IPS-20b (cell line): ENCODE measurements around the gene SHANK1.
A peak's percentile ranks its signal among the peaks of the same experiment; 100 is the strongest.

Experiments used
- H3K27ac ChIP-seq: one replicate; pipeline ENCODE4 v1.5.1; 2013; ENCODE audit warnings: low read length
- H3K27me3 ChIP-seq: 2 replicates; pipeline ENCODE4 v1.6.1; 2013; ENCODE audit warnings: mild to moderate bottlenecking, low read length, inconsistent platforms; ENCODE audit not compliant: insufficient read depth
- H3K36me3 ChIP-seq: 2 replicates; pipeline ENCODE4 v1.6.1; 2013; ENCODE audit warnings: low read depth, mild to moderate bottlenecking, inconsistent platforms, low read length, moderate library complexity; ENCODE audit not compliant: insufficient read depth
- H3K4me1 ChIP-seq: 2 replicates; pipeline ENCODE4 v1.6.1; 2013; ENCODE audit warnings: mild to moderate bottlenecking, control low read depth, inconsistent platforms, low read length, moderate library complexity; ENCODE audit not compliant: insufficient read depth
- H3K4me3 ChIP-seq: 2 replicates; pipeline ENCODE4 v1.5.1; 2013; ENCODE audit warnings: mild to moderate bottlenecking, low read length, inconsistent platforms
- H3K9ac ChIP-seq: 2 replicates; pipeline ENCODE4 v1.6.1; 2013; ENCODE audit warnings: low read depth, mild to moderate bottlenecking, inconsistent platforms, low read length, moderate library complexity
- H3K9me3 ChIP-seq: 2 replicates; pipeline ENCODE4 v1.6.1; 2013; ENCODE audit warnings: mild to moderate bottlenecking, low read depth, low read length, inconsistent platforms; ENCODE audit not compliant: insufficient read depth

The SHANK1 gene

GRCh38 chr19:50661766-50662650 is 57.6 kb downstream of the SHANK1 start:
- Histone ChIP-seq H3K4me1 (no peaks in the 10 kb centered on the region), H3K4me3 (no peak overlapping the region), H3K9ac (no peak overlapping the region), H3K9me3 (peaks cover 35% of the 10 kb centered on the region), H3K36me3 (no peaks in the 10 kb centered on the region), H3K27me3 (peaks cover 12% of the 10 kb centered on the region), H3K27ac (no peak overlapping the region)

DNA sequence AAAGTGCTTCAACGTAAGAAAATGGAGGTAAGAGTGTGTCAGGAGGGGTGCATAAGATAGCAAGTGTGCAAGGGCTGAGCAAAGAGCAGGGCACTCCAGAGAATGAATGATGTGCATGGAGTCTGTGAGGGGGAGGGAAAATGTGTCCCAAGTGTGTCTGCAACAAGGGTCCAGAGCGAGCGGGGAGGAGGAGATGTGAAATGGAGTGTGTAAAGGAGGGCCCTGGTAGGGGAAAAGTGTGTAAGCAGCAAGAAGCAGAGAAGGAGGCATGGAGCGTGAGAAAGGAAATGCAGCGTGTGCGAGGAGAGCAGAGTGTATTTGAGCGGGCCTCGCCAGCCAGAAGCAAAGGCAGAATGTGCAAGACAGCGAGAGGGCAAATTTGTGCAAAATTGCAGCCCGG is 58.6 kb downstream of the SHANK1 start:
- peaks cover 39% of the 10 kb centered on the region for H3K9me3 ChIP-seq
- H3K27me3 ChIP-seq: peaks cover 2% of the 10 kb centered on the region
- H3K4me1 ChIP-seq: no peaks in the 10 kb centered on the region
- H3K9ac ChIP-seq: no peak overlapping the region
- no peak overlapping the region for H3K4me3 ChIP-seq
- no peak overlapping the region for H3K27ac ChIP-seq
- H3K36me3 ChIP-seq: no peaks in the 10 kb centered on the region

DNA sequence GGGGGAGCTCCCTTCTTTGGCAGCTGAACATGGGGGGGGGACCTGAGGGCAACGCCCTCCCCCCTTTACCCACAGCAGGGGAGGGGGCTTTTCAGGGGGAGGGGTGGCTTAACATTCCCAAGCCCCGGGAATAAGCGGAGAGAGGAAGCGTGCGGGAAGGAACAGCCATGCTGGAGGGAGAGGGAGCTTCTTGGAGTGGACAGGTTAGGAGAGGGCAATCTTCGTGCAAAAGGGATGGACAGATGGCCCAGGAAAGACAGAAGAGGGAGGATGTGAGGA is 59.6 kb downstream of the SHANK1 start:
- Histone ChIP-seq H3K4me3 (peak overlapping the region; percentile 49; the same call in 1 of the 2 replicates), H3K4me1 (no peaks in the 10 kb centered on the region), H3K36me3 (no peaks in the 10 kb centered on the region), H3K27ac (no peak overlapping the region), H3K9ac (no peak overlapping the region), H3K27me3 (no peaks in the 10 kb centered on the region; the same call in 1 of the 2 replicates), H3K9me3 (peaks cover 44% of the 10 kb centered on the region)

- Histone ChIP-seq H3K36me3 (no peaks in the 10 kb centered on the region), H3K4me1 (no peaks in the 10 kb centered on the region), H3K4me3 (peak overlapping the region; percentile 76; the same call in 1 of the 2 replicates), H3K27me3 (no peaks in the 10 kb centered on the region; the same call in 1 of the 2 replicates), H3K9ac (no peak overlapping the region), H3K27ac (no peak overlapping the region), H3K9me3 (peaks cover 48% of the 10 kb centered on the region)
Measured at GRCh38 chr19:50659318-50660087, 60.1 kb downstream of the SHANK1 start.

- H3K9me3 ChIP-seq: peaks cover 42% of the 10 kb centered on the region
- peak overlapping the region; percentile 76 for H3K4me3 ChIP-seq
- H3K9ac ChIP-seq: peak overlapping the region; percentile 78
- H3K36me3 ChIP-seq: no peaks in the 10 kb centered on the region
- H3K4me1 ChIP-seq: no peaks in the 10 kb centered on the region
- H3K27ac ChIP-seq: peak overlapping the region; percentile 11
- H3K27me3 ChIP-seq: no peaks in the 10 kb centered on the region; the same call in 1 of the 2 replicates
Measured at GRCh38 chr19:50658441-50659317, 60.9 kb downstream of the SHANK1 start.

- no peaks in the 10 kb centered on the region for H3K36me3 ChIP-seq
- peak overlapping the region; percentile 86; the same call in 1 of the 2 replicates for H3K9ac ChIP-seq
- H3K9me3 ChIP-seq: peaks cover 40% of the 10 kb centered on the region
- H3K4me3 ChIP-seq: peak overlapping the region; percentile 79
- no peaks in the 10 kb centered on the region for H3K4me1 ChIP-seq
- no peaks in the 10 kb centered on the region; the same call in 1 of the 2 replicates for H3K27me3 ChIP-seq
- peak overlapping the region; percentile 43 for H3K27ac ChIP-seq
Measured at GRCh38 chr19:50657712-50658440, 61.7 kb downstream of the SHANK1 start.

GRCh38 chr19:50657222-50657669 is 62.4 kb downstream of the SHANK1 start:
- no peaks in the 10 kb centered on the region; the same call in 1 of the 2 replicates for H3K27me3 ChIP-seq
- no peak overlapping the region for H3K27ac ChIP-seq
- no peaks in the 10 kb centered on the region for H3K4me1 ChIP-seq
- no peaks in the 10 kb centered on the region for H3K36me3 ChIP-seq
- peaks cover 40% of the 10 kb centered on the region for H3K9me3 ChIP-seq
- H3K9ac ChIP-seq: peak overlapping the region; percentile 86; the same call in 1 of the 2 replicates
- H3K4me3 ChIP-seq: peak overlapping the region; percentile 79

- H3K9me3 ChIP-seq: peaks cover 50% of the 10 kb centered on the region
- no peaks in the 10 kb centered on the region for H3K36me3 ChIP-seq
- H3K27ac ChIP-seq: no peak overlapping the region
- no peak overlapping the region for H3K4me3 ChIP-seq
- H3K27me3 ChIP-seq: no peaks in the 10 kb centered on the region
- H3K4me1 ChIP-seq: no peaks in the 10 kb centered on the region
- H3K9ac ChIP-seq: no peak overlapping the region
Measured at GRCh38 chr19:50654882-50655281, 64.7 kb downstream of the SHANK1 start.

DNA sequence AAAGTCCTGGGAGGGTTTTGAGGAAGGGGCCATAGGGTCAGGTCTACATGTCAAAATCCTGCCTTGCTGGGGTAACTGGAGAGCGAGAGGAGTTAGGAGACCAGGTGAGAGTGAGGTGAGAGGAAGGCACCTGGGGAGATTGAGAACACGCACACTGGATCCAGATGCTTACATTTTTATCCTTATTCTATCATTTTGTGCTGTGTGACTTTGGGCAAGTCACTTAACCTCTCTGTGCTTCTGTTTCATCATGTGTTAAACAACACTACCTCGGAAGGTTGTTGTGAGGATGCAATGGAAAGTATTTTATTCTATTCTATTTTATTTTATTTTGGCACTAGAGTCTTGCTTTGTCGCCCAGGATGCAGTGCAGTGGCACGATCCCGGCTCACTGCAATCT is 66.9 kb downstream of the SHANK1 start:
- H3K9ac ChIP-seq: no peak overlapping the region
- H3K27ac ChIP-seq: no peak overlapping the region
- no peaks in the 10 kb centered on the region for H3K27me3 ChIP-seq
- no peaks in the 10 kb centered on the region for H3K4me1 ChIP-seq
- peaks cover 58% of the 10 kb centered on the region for H3K9me3 ChIP-seq
- no peak overlapping the region for H3K4me3 ChIP-seq
- no peaks in the 10 kb centered on the region for H3K36me3 ChIP-seq

DNA sequence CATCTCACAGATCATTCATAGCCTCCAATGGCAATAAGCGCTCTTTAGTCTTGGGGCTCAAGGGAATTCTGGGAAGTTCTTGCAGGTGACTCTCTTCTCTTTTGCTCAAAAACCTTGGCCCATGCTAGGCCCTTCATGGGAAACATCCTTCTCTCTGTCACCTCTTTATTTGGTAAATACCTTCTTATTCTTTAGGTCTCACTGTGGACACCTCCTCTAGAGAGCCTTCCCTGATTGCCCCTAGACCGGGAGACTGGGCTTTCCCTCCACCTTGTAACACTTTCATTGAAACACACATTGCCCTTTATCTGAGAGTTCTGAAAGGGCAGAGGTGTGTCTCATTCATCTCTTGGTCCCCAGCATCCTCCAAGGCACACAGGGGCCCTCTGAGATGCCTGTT is 68.4 kb downstream of the SHANK1 start:
- Histone ChIP-seq H3K4me3 (no peak overlapping the region), H3K4me1 (no peaks in the 10 kb centered on the region), H3K36me3 (no peaks in the 10 kb centered on the region), H3K27me3 (peaks cover 2% of the 10 kb centered on the region; the same call in 1 of the 2 replicates), H3K9ac (no peak overlapping the region), H3K27ac (no peak overlapping the region), H3K9me3 (peaks cover 50% of the 10 kb centered on the region)
